Neuronal stem cell (in vitro differentiated cells): ENCODE measurements around the gene CLNK.
A peak's percentile ranks its signal among the peaks of the same experiment; 100 is the strongest.

Source experiments
- DNase-seq: peaks from one replicate; pipeline ENCODE4 v3.0.0-alpha.2; 2013; ENCODE audit warnings: low spot score
- H2AFZ ChIP-seq: one replicate; pipeline ENCODE4 v1.6.1; 2013; ENCODE audit warnings: mild to moderate bottlenecking, low read length, inconsistent platforms
- H2AK5ac ChIP-seq: 2 replicates; pipeline ENCODE4 v1.6.1; 2013; ENCODE audit warnings: low read depth, mild to moderate bottlenecking, inconsistent platforms, low read length, moderate library complexity, mixed read lengths
- H2BK120ac ChIP-seq: 2 replicates; pipeline ENCODE4 v1.6.1; 2013; ENCODE audit warnings: low read depth, mild to moderate bottlenecking, inconsistent platforms, low read length, moderate library complexity, mixed read lengths
- H2BK12ac ChIP-seq: one replicate; pipeline ENCODE4 v1.6.1; 2013; ENCODE audit warnings: low read length, inconsistent platforms
- H2BK15ac ChIP-seq: 2 replicates; pipeline ENCODE4 v1.6.1; 2013; ENCODE audit warnings: mild to moderate bottlenecking, low read length, inconsistent platforms, mixed read lengths
- H2BK5ac ChIP-seq: one replicate; pipeline ENCODE4 v1.6.1; 2013; ENCODE audit warnings: inconsistent platforms, mild to moderate bottlenecking, low read length, moderate library complexity
- H3K14ac ChIP-seq: one replicate; pipeline ENCODE4 v1.6.1; 2013; ENCODE audit warnings: low read length, inconsistent platforms
- H3K18ac ChIP-seq: 2 replicates; pipeline ENCODE4 v1.6.1; 2013; ENCODE audit warnings: low read length, inconsistent platforms
- H3K23ac ChIP-seq: 2 replicates; pipeline ENCODE4 v1.6.1; 2013; ENCODE audit warnings: low read depth, mild to moderate bottlenecking, mixed read lengths, low read length, inconsistent platforms; ENCODE audit not compliant: poor library complexity
- H3K27ac ChIP-seq: replicated peaks from 3 replicates; pipeline ENCODE4 v1.5.1; 2013; ENCODE audit warnings: low read length, inconsistent platforms
- H3K27me3 ChIP-seq, 3 experiments: 2 replicates each; pipeline ENCODE4 v1.6.1; 2013; ENCODE audit warnings: low read length in 3 of 3, mild to moderate bottlenecking in 2 of 3, inconsistent platforms in 1 of 3, low read depth in 1 of 3, mixed read lengths in 1 of 3, moderate library complexity in 1 of 3; ENCODE audit not compliant: control insufficient read depth in 3 of 3, insufficient read depth in 3 of 3
- H3K36me3 ChIP-seq, 2 donors: replicated peaks in 1 of 2; 2 replicates each; pipeline ENCODE4 v1.6.1; 2013; ENCODE audit warnings: low read length in 2 of 2; ENCODE audit not compliant: control insufficient read depth in 2 of 2, insufficient read depth in 2 of 2
- H3K4ac ChIP-seq: 2 replicates; pipeline ENCODE4 v1.6.1; 2013; ENCODE audit warnings: inconsistent platforms, mild to moderate bottlenecking, low read length, moderate library complexity
- H3K4me1 ChIP-seq, 2 donors: 1 replicate in 1 of 2; 2 replicates in 1 of 2; pipeline ENCODE4 v1.6.1; 2013; ENCODE audit warnings: low read length in 2 of 2, low read depth in 1 of 2; ENCODE audit not compliant: control insufficient read depth in 2 of 2, insufficient read depth in 1 of 2
- H3K4me2 ChIP-seq: one replicate; pipeline ENCODE4 v1.6.1; 2013; ENCODE audit warnings: mild to moderate bottlenecking, low read length, inconsistent platforms; ENCODE audit not compliant: insufficient read depth, poor library complexity, severe bottlenecking
- H3K4me3 ChIP-seq, 2 donors: 2 replicates each; pipeline ENCODE4 v1.5.1; 2013; ENCODE audit warnings: low read length in 2 of 2, mild to moderate bottlenecking in 2 of 2, inconsistent platforms in 1 of 2, moderate library complexity in 1 of 2
- H3K79me1 ChIP-seq: one replicate; pipeline ENCODE4 v1.6.1; 2013; ENCODE audit warnings: low read depth, mild to moderate bottlenecking, inconsistent platforms, low read length, moderate library complexity
- H3K9ac ChIP-seq: one replicate; pipeline ENCODE4 v1.6.1; 2013; ENCODE audit warnings: mild to moderate bottlenecking, low read depth, low read length, inconsistent platforms; ENCODE audit not compliant: poor library complexity
- H3K9me3 ChIP-seq, 2 donors: replicated peaks in 1 of 2; 2 replicates each; pipeline versions ENCODE3 to v1.6.1; 2013; ENCODE audit warnings: low read length in 2 of 2, mild to moderate bottlenecking in 2 of 2, inconsistent platforms in 1 of 2, low read depth in 1 of 2, mixed read lengths in 1 of 2, moderate library complexity in 1 of 2; ENCODE audit not compliant: control insufficient read depth in 2 of 2, insufficient read depth in 1 of 2
- H4K8ac ChIP-seq: one replicate; pipeline ENCODE4 v1.6.1; 2013; ENCODE audit warnings: low read depth, mild to moderate bottlenecking, inconsistent platforms, low read length, moderate library complexity
- H4K91ac ChIP-seq: one replicate; pipeline ENCODE4 v1.6.1; 2013; ENCODE audit warnings: low read length, low read depth, mild to moderate bottlenecking, inconsistent platforms; ENCODE audit not compliant: poor library complexity
- WGBS, 2 donors: extraction: QIAGEN DNeasy Blood & Tissue Kit; methylation state at CpG; one replicate each; pipeline ENCODE4 v1.1.7; 2013; ENCODE audit warnings: missing lambda C conversion rate in 2 of 2, mixed read lengths in 1 of 2; ENCODE audit not compliant: insufficient read length in 2 of 2, insufficient replicate concordance in 1 of 2; ENCODE audit errors: extremely low coverage in 2 of 2; 5-methylcytosine and 5-hydroxymethylcytosine counted together

Gene CLNK

GRCh38 chr4:10582059-10582686 lies 102.4 kb downstream of the CLNK start:
- DNase-seq: peak; percentile 42
- no peak overlapping the region for H2BK12ac ChIP-seq
- no peak overlapping the region for H3K27ac ChIP-seq
- no peak overlapping the region for H3K4ac ChIP-seq
- H3K4me2 ChIP-seq: no peak overlapping the region
- H3K79me1 ChIP-seq: no peaks in the 10 kb centered on the region
- no peak overlapping the region for H3K9ac ChIP-seq
- H3K23ac ChIP-seq: no peak overlapping the region
- no peaks in the 10 kb centered on the region for H3K36me3 ChIP-seq
- no peak overlapping the region for H3K4me3 ChIP-seq
- peaks cover 0 to 2% of the 10 kb centered on the region in 2 donors for H3K9me3 ChIP-seq
- no CpG with 5 or more reads among the region's 3 CpGs for WGBS, 2 donors
- H2AK5ac ChIP-seq: no peak overlapping the region
- H4K91ac ChIP-seq: no peak overlapping the region
- no peak overlapping the region for H2AFZ ChIP-seq
- no peak overlapping the region for H3K14ac ChIP-seq
- H2BK120ac ChIP-seq: no peak overlapping the region
- no peak overlapping the region for H2BK15ac ChIP-seq
- H3K27me3 ChIP-seq: no peaks in the 10 kb centered on the region
- no peaks in the 10 kb centered on the region for H3K4me1 ChIP-seq
- no peak overlapping the region for H4K8ac ChIP-seq
- no peak overlapping the region for H2BK5ac ChIP-seq
- no peak overlapping the region for H3K18ac ChIP-seq

DNA sequence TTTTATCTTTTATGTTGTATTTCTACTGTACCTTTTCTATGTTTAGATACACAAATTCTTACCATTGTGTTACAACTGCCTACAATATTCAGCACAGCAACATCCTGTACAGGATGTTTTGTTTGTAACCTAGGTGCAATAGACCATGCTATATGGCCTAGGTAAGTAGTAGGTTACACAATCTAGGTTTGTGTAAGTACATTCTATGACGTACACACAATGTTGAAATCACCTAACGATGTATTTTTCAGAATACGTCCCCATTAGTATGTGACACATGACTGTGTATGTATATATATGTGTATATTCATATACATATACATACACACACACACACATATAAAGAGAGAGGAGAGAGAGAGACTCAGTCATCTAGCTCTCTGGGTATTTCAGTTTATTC lies 103.5 kb downstream of the CLNK start:
- H2AFZ ChIP-seq: no peak overlapping the region
- H3K23ac ChIP-seq: no peak overlapping the region
- no peak for DNase-seq
- no peak overlapping the region for H3K18ac ChIP-seq
- no peak overlapping the region for H3K4me2 ChIP-seq
- no peak overlapping the region for H3K4ac ChIP-seq
- no peak overlapping the region for H2BK120ac ChIP-seq
- H2AK5ac ChIP-seq: no peak overlapping the region
- no peak overlapping the region for H2BK5ac ChIP-seq
- H3K4me3 ChIP-seq: no peak overlapping the region
- no peak overlapping the region for H3K9ac ChIP-seq
- no peak overlapping the region for H2BK12ac ChIP-seq
- no peaks in the 10 kb centered on the region for H3K79me1 ChIP-seq
- no peak overlapping the region for H2BK15ac ChIP-seq
- H4K8ac ChIP-seq: no peak overlapping the region
- H3K36me3 ChIP-seq: no peaks in the 10 kb centered on the region
- H3K4me1 ChIP-seq: no peaks in the 10 kb centered on the region
- no peak overlapping the region for H4K91ac ChIP-seq
- H3K27ac ChIP-seq: no peak overlapping the region
- no CpG with 5 or more reads among the region's 3 CpGs for WGBS, 2 donors
- no peak overlapping the region for H3K14ac ChIP-seq
- H3K27me3 ChIP-seq: no peaks in the 10 kb centered on the region
- H3K9me3 ChIP-seq: peaks cover 0 to 2% of the 10 kb centered on the region in 2 donors

DNA sequence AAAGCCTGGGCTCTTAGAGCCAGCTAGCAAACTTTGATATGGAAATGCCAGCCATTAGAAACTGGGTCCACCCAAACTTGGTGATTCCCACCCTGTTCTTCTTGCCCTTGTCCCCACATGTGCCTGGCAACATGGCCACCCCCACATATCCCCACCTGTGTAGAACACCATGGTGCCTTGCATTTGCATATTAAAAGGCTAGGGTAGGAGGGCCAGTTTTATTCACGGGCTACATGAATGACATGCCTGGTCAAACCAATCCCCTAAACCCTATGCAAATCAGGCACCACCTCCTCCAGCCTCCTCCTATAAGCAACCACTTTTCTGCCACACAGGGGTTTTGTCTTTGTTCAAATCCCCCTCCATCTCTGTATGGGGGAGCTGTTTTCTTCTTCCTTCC lies 104.9 kb downstream of the CLNK start:
- H3K27ac ChIP-seq: no peak overlapping the region
- no peak overlapping the region for H4K91ac ChIP-seq
- no peaks in the 10 kb centered on the region for H3K4me1 ChIP-seq
- H3K27me3 ChIP-seq: no peaks in the 10 kb centered on the region
- H2AFZ ChIP-seq: no peak overlapping the region
- H2BK120ac ChIP-seq: no peak overlapping the region
- H2BK15ac ChIP-seq: no peak overlapping the region
- no peak overlapping the region for H2BK12ac ChIP-seq
- H3K4ac ChIP-seq: no peak overlapping the region
- no peak for DNase-seq
- H2AK5ac ChIP-seq: no peak overlapping the region
- peaks cover 0 to 3% of the 10 kb centered on the region in 2 donors for H3K9me3 ChIP-seq
- H3K4me3 ChIP-seq: no peak overlapping the region
- no peak overlapping the region for H3K4me2 ChIP-seq
- no peaks in the 10 kb centered on the region for H3K79me1 ChIP-seq
- H3K14ac ChIP-seq: no peak overlapping the region
- H3K9ac ChIP-seq: no peak overlapping the region
- no peak overlapping the region for H3K18ac ChIP-seq
- no peaks in the 10 kb centered on the region for H3K36me3 ChIP-seq
- H4K8ac ChIP-seq: no peak overlapping the region
- no peak overlapping the region for H3K23ac ChIP-seq
- no CpG with 5 or more reads among the region's 1 CpG for WGBS, 2 donors
- no peak overlapping the region for H2BK5ac ChIP-seq

DNA sequence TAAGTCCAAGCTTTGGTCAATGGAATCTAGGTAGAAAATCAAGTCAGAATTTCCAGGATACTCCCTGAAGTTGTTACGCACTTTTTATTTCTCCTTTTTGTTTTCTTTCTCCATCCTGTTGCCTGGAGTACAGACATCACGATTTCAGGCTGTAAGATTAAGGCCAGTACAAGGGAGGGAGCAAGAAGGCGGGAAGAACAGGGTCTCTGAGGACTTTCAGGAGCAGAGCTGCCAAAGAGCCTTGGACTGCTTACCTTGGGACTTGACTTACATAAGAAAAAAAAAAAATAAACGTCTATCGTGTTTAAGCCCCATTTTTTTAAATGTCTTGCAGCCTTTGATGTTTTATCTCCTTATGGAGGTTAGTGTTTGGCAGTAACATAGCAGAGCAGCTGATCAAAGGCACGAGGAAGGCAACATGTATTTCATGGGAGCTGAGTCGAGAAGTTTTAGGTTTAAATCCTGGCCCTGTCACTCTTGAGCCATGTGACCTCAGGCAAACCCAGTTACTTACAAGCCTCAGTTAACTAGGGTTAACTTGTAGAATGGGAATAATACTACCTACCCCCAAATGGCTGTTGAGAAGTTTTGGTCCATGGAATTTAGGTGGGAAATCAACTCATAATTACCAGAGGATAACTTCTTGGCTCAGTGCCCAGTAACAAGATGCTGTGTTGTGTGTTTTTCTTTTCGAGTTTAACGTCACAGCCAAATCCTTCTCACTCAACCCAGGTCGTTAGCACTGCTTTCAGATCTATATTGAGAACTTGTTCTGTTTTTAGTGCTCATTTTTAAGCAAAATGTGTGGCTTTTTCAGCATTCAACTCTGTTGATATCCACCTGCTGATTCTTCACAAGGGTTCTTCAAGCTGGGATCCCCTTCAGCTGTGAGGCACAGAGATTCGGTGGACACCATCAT lies 106.8 kb downstream of the CLNK start:
- Histone ChIP-seq H2BK15ac (no peak overlapping the region), H3K4me2 (no peak overlapping the region), H3K27me3 (no peaks in the 10 kb centered on the region), H3K14ac (no peak overlapping the region), H3K18ac (no peak overlapping the region), H3K9me3 (peaks cover 0 to 3% of the 10 kb centered on the region in 2 donors), H2AFZ (no peak overlapping the region), H2AK5ac (no peak overlapping the region), H3K9ac (no peak overlapping the region), H3K79me1 (no peaks in the 10 kb centered on the region), H2BK12ac (no peak overlapping the region), H2BK5ac (no peak overlapping the region), H3K36me3 (no peaks in the 10 kb centered on the region), H2BK120ac (no peak overlapping the region), H4K91ac (no peak overlapping the region), H3K4ac (no peak overlapping the region), H3K4me1 (no peaks in the 10 kb centered on the region), H4K8ac (no peak overlapping the region), H3K27ac (no peak overlapping the region), H3K4me3 (no peak overlapping the region), H3K23ac (no peak overlapping the region)
- no CpG with 5 or more reads among the region's 11 CpGs for WGBS, 2 donors
- DNase-seq: no peak
